ENCODE results near the gene POLR2A.
A peak's percentile ranks its signal among the peaks of the same experiment; 100 is the strongest.

The POLR2A gene
- total RNA-seq, result 401 reads per million, percentile 97 among the genes with 10 or more reads in this experiment

- DNase-seq, result peak; percentile 95
Observed at GRCh38 chr17:7484067-7484918, at the start of gene POLR2A. Gene POLR2A, plus strand, starts transcription at chr17:7484366.

GRCh38 chr17:7435676-7436555 lies 48.2 kb upstream of the POLR2A start:
- peak; percentile 36 for DNase-seq

- peak; percentile 68 for DNase-seq
Observed at GRCh38 chr17:7436556-7437368, 47.4 kb upstream of the POLR2A start.

- DNase-seq, result no peak
Observed at GRCh38 chr17:7437369-7437863, 46.8 kb upstream of the POLR2A start.

GRCh38 chr17:7437950-7438614 lies 46.1 kb upstream of the POLR2A start:
- DNase-seq, result peak; percentile 27

GRCh38 chr17:7438656-7439460 lies 45.3 kb upstream of the POLR2A start:
- no peak for DNase-seq

GRCh38 chr17:7439462-7440112 lies 44.6 kb upstream of the POLR2A start, which contains the start of gene FGF11:
Gene FGF11, plus strand, starts transcription at chr17:7439512. Its CDS starts 109 bp downstream, at chr17:7439621.
- DNase-seq, result no peak

GRCh38 chr17:7440113-7440833 lies 43.9 kb upstream of the POLR2A start:
- no peak for DNase-seq

- DNase-seq, result no peak
Observed at GRCh38 chr17:7440834-7441195, 43.4 kb upstream of the POLR2A start.

GRCh38 chr17:7441266-7441665 lies 42.9 kb upstream of the POLR2A start:
- DNase-seq, result no peak

- no peak for DNase-seq
Observed at GRCh38 chr17:7442142-7442541, 42.0 kb upstream of the POLR2A start.

- no peak for DNase-seq
Observed at GRCh38 chr17:7443499-7444485, 40.4 kb upstream of the POLR2A start.

- DNase-seq, result no peak
Observed at GRCh38 chr17:7444682-7445618, 39.2 kb upstream of the POLR2A start, which contains the start of gene CHRNB1. Gene CHRNB1, plus strand, starts transcription at chr17:7445061. Its CDS starts 67 bp downstream, at chr17:7445128.

- DNase-seq, result no peak
Observed at GRCh38 chr17:7445619-7445968, 38.6 kb upstream of the POLR2A start.

- DNase-seq, result no peak
Observed at GRCh38 chr17:7448461-7448860, 35.7 kb upstream of the POLR2A start.

GRCh38 chr17:7459961-7460545 lies 24.1 kb upstream of the POLR2A start:
- no peak for DNase-seq

All from effector CD4-positive, alpha-beta T cell (primary cell).